HepG2 (cell line): ENCODE data around the gene CD7. TPM values are rescaled to one million over a fixed set of nuclear protein-coding genes. Genes with fewer than 3 reads are reported as not detected.

ENCODE experiments used
- ARNT ChIP-seq: fragments of 450-650 bp; IDR thresholded peaks from 2 replicates; pipeline ENCODE4 v1.6.1; 2017
- LBX2 ChIP-seq: sonication (generic); formaldehyde crosslinking; IDR thresholded peaks from 2 replicates; pipeline ENCODE4 v1.5.0; 2020; ENCODE audit warnings: missing genetic modification reagents, mild to moderate bottlenecking, borderline replicate concordance
- MED1 ChIP-seq: sonication (generic); formaldehyde crosslinking; IDR thresholded peaks from 2 replicates; pipeline ENCODE4 v1.4.0; 2020; ENCODE audit warnings: missing genetic modification reagents
- NCOA5 ChIP-seq: sonication (generic); formaldehyde crosslinking; IDR thresholded peaks from 2 replicates; pipeline ENCODE4 v1.4.0; 2020; ENCODE audit warnings: missing genetic modification reagents
- NFIC ChIP-seq: IDR thresholded peaks from 2 replicates; pipeline ENCODE4 v1.6.1; 2012; ENCODE audit warnings: mild to moderate bottlenecking, low read length, inconsistent platforms
- RFX1 ChIP-seq: fragments of 450-650 bp; IDR thresholded peaks from 2 replicates; pipeline ENCODE4 v1.6.1; 2017
- TOE1 ChIP-seq: sonication (generic); formaldehyde crosslinking; IDR thresholded peaks from 2 replicates; pipeline ENCODE4 v1.4.0; 2020; ENCODE audit warnings: mild to moderate bottlenecking, missing genetic modification reagents
- ZBTB4 ChIP-seq: sonication (generic); formaldehyde crosslinking; IDR thresholded peaks from 2 replicates; pipeline ENCODE4 v1.4.0; 2020; ENCODE audit warnings: missing genetic modification reagents, mild to moderate bottlenecking, borderline replicate concordance
- ZBTB49 ChIP-seq: sonication (generic); formaldehyde crosslinking; IDR thresholded peaks from 2 replicates; pipeline ENCODE4 v1.4.0; 2020; ENCODE audit warnings: missing genetic modification reagents, borderline replicate concordance
- ZFX ChIP-seq: sonication (generic); formaldehyde crosslinking; IDR thresholded peaks from 2 replicates; pipeline ENCODE4 v1.4.0; 2020; ENCODE audit warnings: mild to moderate bottlenecking, low read depth, missing genetic modification reagents, moderate library complexity
- ZNF639 ChIP-seq: conservative IDR thresholded peaks from 2 replicates; pipeline ENCODE4 v1.6.1; 2018; ENCODE audit warnings: missing genetic modification reagents
- ZNF646 ChIP-seq: sonication (generic); formaldehyde crosslinking; IDR thresholded peaks from 2 replicates; pipeline ENCODE4 v1.9.0; 2021; ENCODE audit warnings: mild to moderate bottlenecking, missing genetic modification reagents
- ZNF678 ChIP-seq: sonication (generic); formaldehyde crosslinking; IDR thresholded peaks from 2 replicates; pipeline ENCODE4 v1.4.0; 2020; ENCODE audit warnings: mild to moderate bottlenecking, missing genetic modification reagents
- ZNF775 ChIP-seq: sonication (generic); formaldehyde crosslinking; IDR thresholded peaks from 2 replicates; pipeline ENCODE4 v1.4.0; 2020; ENCODE audit warnings: missing genetic modification reagents, mild to moderate bottlenecking, moderate library complexity, borderline replicate concordance
- polyA plus RNA-seq, 8 experiments: library from polyadenylated mRNA; depleted of rRNA in 3 of 8; stranded (reverse) in 7 of 8; unstranded in 1 of 8; fragments of >200 nt; fragmentation: Illumina TruSeq in 4 of 8; extraction: Trizol in 4 of 8; gene quantifications; 2 replicates each; pipeline versions ENCODE4 v1.2.1 to v1.2.3, GENCODE V29; 2011 to 2016; ENCODE audit warnings: low read depth in 4 of 8, missing spikeins in 1 of 8, mixed read lengths in 1 of 8; ENCODE audit not compliant: insufficient read depth in 1 of 8
- total RNA-seq, 5 experiments: library from RNA; depleted of rRNA; stranded (reverse); fragments of >200 nt; fragmentation: Illumina TruSeq; extraction: Trizol; gene quantifications; 2 replicates each; pipeline ENCODE4 v1.2.3, GENCODE V29; 2016; ENCODE audit warnings: low read depth in 1 of 5
- TF ChIP-seq, protein P1 (sequence below): sonication (generic); formaldehyde crosslinking; IDR thresholded peaks from 2 replicates; pipeline ENCODE4 v1.8.0; 2022; ENCODE audit warnings: missing genetic modification reagents, low read depth, mild to moderate bottlenecking, borderline replicate concordance

Gene CD7
- total and polyA plus RNA-seq, 2 of the 13 experiments (the other 11 are each of a cell fraction or from before 2014, with no cell fraction given), result 67.6 to 76.4 TPM

DNA sequence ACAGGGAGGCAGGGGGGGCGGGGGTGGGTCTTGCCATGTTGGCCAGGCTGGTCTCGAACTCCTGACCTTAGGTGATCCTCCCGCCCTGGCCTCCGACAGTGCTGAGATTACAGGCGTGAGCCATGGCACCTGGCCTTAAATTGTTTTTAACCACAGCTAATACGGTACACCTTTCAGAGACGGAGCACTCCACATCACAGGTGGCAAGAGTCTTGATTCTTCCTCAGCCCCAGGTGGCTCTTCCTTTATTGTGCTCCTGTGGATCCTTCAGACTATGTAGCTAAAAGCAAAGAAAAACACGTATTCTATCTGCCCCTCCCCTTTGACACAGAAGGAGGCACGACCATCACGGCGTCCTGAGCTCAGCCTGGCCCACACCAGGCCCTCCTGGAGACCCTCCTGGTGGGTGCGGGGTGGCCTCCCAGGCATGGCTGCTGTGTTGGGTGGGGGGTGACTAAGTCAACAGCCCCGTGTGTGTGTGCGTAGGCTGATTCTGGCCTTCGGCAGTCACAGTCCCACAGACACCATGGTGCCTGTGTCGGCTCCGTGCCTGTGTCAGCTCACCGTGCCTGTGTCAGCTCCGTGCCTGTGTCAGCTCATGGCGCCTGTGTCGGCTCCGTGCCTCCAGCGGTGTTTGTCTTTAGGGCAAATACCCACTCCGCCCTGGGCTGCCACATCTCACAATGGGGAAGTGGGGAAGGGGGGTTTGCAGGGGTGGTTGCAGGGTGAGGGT lies 26.9 kb upstream of the CD7 start (continued):
- TF ChIP-seq ZNF639 (CRISPR knock-in tag), result no peak
- TF ChIP-seq ZNF775 (CRISPR knock-in tag), result no peak
- TF ChIP-seq TOE1, result no peak
- TF ChIP-seq NFIC, result no peak
- TF ChIP-seq RFX1, result no peak
- TF ChIP-seq NCOA5 (CRISPR knock-in tag), result no peak
- peak; percentile 54; the same call in 1 of the 2 replicates for TF ChIP-seq ZBTB4
- TF ChIP-seq MED1 (CRISPR knock-in tag), result no peak
- no peak for TF ChIP-seq ARNT
- TF ChIP-seq ZFX (CRISPR knock-in tag), result peak; percentile 26
- no peak for TF ChIP-seq ZNF646
- TF ChIP-seq, protein P1, sequence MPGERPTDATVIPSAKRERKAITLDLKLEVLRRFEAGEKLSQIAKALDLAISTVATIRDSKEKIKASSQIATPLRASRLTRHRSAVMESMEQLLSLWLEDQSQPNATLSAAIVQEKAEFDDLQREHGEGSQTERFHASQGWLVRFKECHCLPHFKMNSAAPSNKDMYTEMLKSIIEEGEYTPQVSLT (CRISPR knock-in tag), result no peak
- no peak for TF ChIP-seq LBX2 (CRISPR knock-in tag)
- no peak for TF ChIP-seq ZNF678
- no peak for TF ChIP-seq ZBTB49 (CRISPR knock-in tag)
